ENCODE data around the gene DOP1B. TPM values are rescaled to one million over a fixed set of nuclear protein-coding genes. Genes with fewer than 3 reads are reported as not detected.
A peak's percentile ranks its signal among the peaks of the same experiment; 100 is the strongest.

The DOP1B gene
- total RNA-seq, 2 donors from 2014 or later, result 13.5 to 13.6 TPM

- peak overlapping the region; percentile 85 for H3K27ac Mint-ChIP-seq
Measured at GRCh38 chr21:36149788-36150711, 6.6 kb upstream of the DOP1B start.

GRCh38 chr21:36155603-36156338 is 853 bp upstream of the DOP1B start:
- ATAC-seq (replicated peaks), result peak; percentile 0
- H3K4me3 Mint-ChIP-seq, result peak overlapping the region; percentile 79
- no peaks in the 10 kb centered on the region for H3K36me3 Mint-ChIP-seq (ENCODE audit: low read depth)

More at GRCh38 chr21:36149788-36150711, 6.6 kb upstream of the DOP1B start:
- H3K9me3 Mint-ChIP-seq, result no peaks in the 10 kb centered on the region
- peak; percentile 59 for ATAC-seq (replicated peaks)
- H3K4me1 Mint-ChIP-seq, result peaks cover 16% of the 10 kb centered on the region
- H3K4me3 Mint-ChIP-seq, result peak overlapping the region; percentile 52
- peaks cover 8% of the 10 kb centered on the region for H3K36me3 Mint-ChIP-seq (ENCODE audit: low read depth)
- H3K27me3 Mint-ChIP-seq, result no peaks in the 10 kb centered on the region

GRCh38 chr21:36156339-36156814 is 247 bp upstream of the DOP1B start:
- Mint-ChIP-seq H3K4me1 (peaks cover 14% of the 10 kb centered on the region), H3K4me3 (peak overlapping the region; percentile 79), H3K9me3 (no peaks in the 10 kb centered on the region), H3K36me3 (ENCODE audit: low read depth) (no peaks in the 10 kb centered on the region), H3K27me3 (no peaks in the 10 kb centered on the region), H3K27ac (no peak overlapping the region)
- peak; percentile 87 for ATAC-seq (replicated peaks)

More at GRCh38 chr21:36155603-36156338, 853 bp upstream of the DOP1B start:
- Mint-ChIP-seq H3K27me3 (no peaks in the 10 kb centered on the region), H3K27ac (no peak overlapping the region), H3K9me3 (no peaks in the 10 kb centered on the region), H3K4me1 (peaks cover 14% of the 10 kb centered on the region)

GRCh38 chr21:36159356-36159921 is 2.8 kb downstream of the DOP1B start:
- no peak overlapping the region for H3K27ac Mint-ChIP-seq
- ATAC-seq (replicated peaks), result no peak

GRCh38 chr21:36160850-36161178 is 4.2 kb downstream of the DOP1B start:
- H3K36me3 Mint-ChIP-seq (ENCODE audit: low read depth), result no peaks in the 10 kb centered on the region
- ATAC-seq (replicated peaks), result no peak
- H3K4me3 Mint-ChIP-seq, result no peak overlapping the region

More at GRCh38 chr21:36159356-36159921, 2.8 kb downstream of the DOP1B start:
- Mint-ChIP-seq H3K9me3 (no peaks in the 10 kb centered on the region), H3K4me3 (no peak overlapping the region), H3K27me3 (no peaks in the 10 kb centered on the region), H3K4me1 (peaks cover 23% of the 10 kb centered on the region), H3K36me3 (ENCODE audit: low read depth) (no peaks in the 10 kb centered on the region)

GRCh38 chr21:36162631-36163030 is 6.0 kb downstream of the DOP1B start:
- H3K27me3 Mint-ChIP-seq, result no peaks in the 10 kb centered on the region
- no peak for ATAC-seq (replicated peaks)
- no peak overlapping the region for H3K27ac Mint-ChIP-seq
- no peak overlapping the region for H3K4me3 Mint-ChIP-seq
- peaks cover 23% of the 10 kb centered on the region for H3K4me1 Mint-ChIP-seq
- H3K36me3 Mint-ChIP-seq (ENCODE audit: low read depth), result peaks cover 16% of the 10 kb centered on the region
- no peaks in the 10 kb centered on the region for H3K9me3 Mint-ChIP-seq

More at GRCh38 chr21:36160850-36161178, 4.2 kb downstream of the DOP1B start:
- no peaks in the 10 kb centered on the region for H3K27me3 Mint-ChIP-seq
- peaks cover 23% of the 10 kb centered on the region for H3K4me1 Mint-ChIP-seq
- H3K27ac Mint-ChIP-seq, result no peak overlapping the region
- H3K9me3 Mint-ChIP-seq, result no peaks in the 10 kb centered on the region

- Mint-ChIP-seq H3K36me3 (ENCODE audit: low read depth) (peaks cover 29% of the 10 kb centered on the region), H3K4me1 (peaks cover 19% of the 10 kb centered on the region), H3K4me3 (no peak overlapping the region), H3K9me3 (no peaks in the 10 kb centered on the region), H3K27ac (no peak overlapping the region), H3K27me3 (no peaks in the 10 kb centered on the region)
- ATAC-seq (replicated peaks), result no peak
Measured at GRCh38 chr21:36163750-36164741, 7.4 kb downstream of the DOP1B start.

- Mint-ChIP-seq H3K27ac (no peak overlapping the region), H3K9me3 (no peaks in the 10 kb centered on the region), H3K4me1 (peaks cover 14% of the 10 kb centered on the region), H3K36me3 (ENCODE audit: low read depth) (peaks cover 39% of the 10 kb centered on the region), H3K27me3 (no peaks in the 10 kb centered on the region), H3K4me3 (no peak overlapping the region)
- ATAC-seq (replicated peaks), result no peak
Measured at GRCh38 chr21:36165356-36165755, 8.7 kb downstream of the DOP1B start.

- peaks cover 39% of the 10 kb centered on the region for H3K36me3 Mint-ChIP-seq (ENCODE audit: low read depth)
Measured at GRCh38 chr21:36166705-36167104, 10.1 kb downstream of the DOP1B start.

GRCh38 chr21:36167541-36167940 is 10.9 kb downstream of the DOP1B start:
- no peak overlapping the region for H3K27ac Mint-ChIP-seq

More at GRCh38 chr21:36166705-36167104, 10.1 kb downstream of the DOP1B start:
- H3K4me1 Mint-ChIP-seq, result peaks cover 19% of the 10 kb centered on the region
- no peak overlapping the region for H3K4me3 Mint-ChIP-seq
- ATAC-seq (replicated peaks), result no peak
- H3K27ac Mint-ChIP-seq, result no peak overlapping the region
- no peaks in the 10 kb centered on the region for H3K27me3 Mint-ChIP-seq
- H3K9me3 Mint-ChIP-seq, result no peaks in the 10 kb centered on the region

GRCh38 chr21:36169470-36170128 is 13.0 kb downstream of the DOP1B start:
- H3K4me1 Mint-ChIP-seq, result peaks cover 8% of the 10 kb centered on the region
- no peak for ATAC-seq (replicated peaks)
- H3K36me3 Mint-ChIP-seq (ENCODE audit: low read depth), result peaks cover 39% of the 10 kb centered on the region
- no peak overlapping the region for H3K27ac Mint-ChIP-seq
- H3K4me3 Mint-ChIP-seq, result no peak overlapping the region
- no peaks in the 10 kb centered on the region for H3K27me3 Mint-ChIP-seq
- no peaks in the 10 kb centered on the region for H3K9me3 Mint-ChIP-seq

More at GRCh38 chr21:36167541-36167940, 10.9 kb downstream of the DOP1B start:
- H3K36me3 Mint-ChIP-seq (ENCODE audit: low read depth), result peaks cover 39% of the 10 kb centered on the region
- no peaks in the 10 kb centered on the region for H3K27me3 Mint-ChIP-seq
- no peak for ATAC-seq (replicated peaks)
- peaks cover 16% of the 10 kb centered on the region for H3K4me1 Mint-ChIP-seq
- no peak overlapping the region for H3K4me3 Mint-ChIP-seq
- H3K9me3 Mint-ChIP-seq, result no peaks in the 10 kb centered on the region

GRCh38 chr21:36170823-36171222 is 14.2 kb downstream of the DOP1B start:
- H3K36me3 Mint-ChIP-seq (ENCODE audit: low read depth), result peaks cover 39% of the 10 kb centered on the region
- no peak overlapping the region for H3K4me3 Mint-ChIP-seq
- no peaks in the 10 kb centered on the region for H3K9me3 Mint-ChIP-seq
- no peaks in the 10 kb centered on the region for H3K27me3 Mint-ChIP-seq
- no peak for ATAC-seq (replicated peaks)
- H3K4me1 Mint-ChIP-seq, result peaks cover 11% of the 10 kb centered on the region
- peak overlapping the region; percentile 55 for H3K27ac Mint-ChIP-seq

GRCh38 chr21:36171336-36171735 is 14.7 kb downstream of the DOP1B start:
- Mint-ChIP-seq H3K27ac (peak overlapping the region; percentile 55), H3K9me3 (no peaks in the 10 kb centered on the region), H3K27me3 (no peaks in the 10 kb centered on the region), H3K4me3 (no peak overlapping the region), H3K4me1 (peaks cover 12% of the 10 kb centered on the region), H3K36me3 (ENCODE audit: low read depth) (peaks cover 37% of the 10 kb centered on the region)
- ATAC-seq (replicated peaks), result no peak
